GM19351 (cell line): ENCODE data around the gene SLC30A4.
"Not testable (repeated sequence)": the region's sequence is repeated elsewhere in the genome, so short reads cannot be mapped to it uniquely, and the experiment has no call there.

Experiments used
- ATAC-seq: cut with Tn5 transposase; IDR thresholded peaks from one replicate; pipeline ENCODE4 v1.9.1; 2021; ENCODE audit warnings: mild to moderate bottlenecking, moderate library complexity; ENCODE audit not compliant: unreplicated experiment

The SLC30A4 gene, protein sequence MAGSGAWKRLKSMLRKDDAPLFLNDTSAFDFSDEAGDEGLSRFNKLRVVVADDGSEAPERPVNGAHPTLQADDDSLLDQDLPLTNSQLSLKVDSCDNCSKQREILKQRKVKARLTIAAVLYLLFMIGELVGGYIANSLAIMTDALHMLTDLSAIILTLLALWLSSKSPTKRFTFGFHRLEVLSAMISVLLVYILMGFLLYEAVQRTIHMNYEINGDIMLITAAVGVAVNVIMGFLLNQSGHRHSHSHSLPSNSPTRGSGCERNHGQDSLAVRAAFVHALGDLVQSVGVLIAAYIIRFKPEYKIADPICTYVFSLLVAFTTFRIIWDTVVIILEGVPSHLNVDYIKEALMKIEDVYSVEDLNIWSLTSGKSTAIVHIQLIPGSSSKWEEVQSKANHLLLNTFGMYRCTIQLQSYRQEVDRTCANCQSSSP

DNA sequence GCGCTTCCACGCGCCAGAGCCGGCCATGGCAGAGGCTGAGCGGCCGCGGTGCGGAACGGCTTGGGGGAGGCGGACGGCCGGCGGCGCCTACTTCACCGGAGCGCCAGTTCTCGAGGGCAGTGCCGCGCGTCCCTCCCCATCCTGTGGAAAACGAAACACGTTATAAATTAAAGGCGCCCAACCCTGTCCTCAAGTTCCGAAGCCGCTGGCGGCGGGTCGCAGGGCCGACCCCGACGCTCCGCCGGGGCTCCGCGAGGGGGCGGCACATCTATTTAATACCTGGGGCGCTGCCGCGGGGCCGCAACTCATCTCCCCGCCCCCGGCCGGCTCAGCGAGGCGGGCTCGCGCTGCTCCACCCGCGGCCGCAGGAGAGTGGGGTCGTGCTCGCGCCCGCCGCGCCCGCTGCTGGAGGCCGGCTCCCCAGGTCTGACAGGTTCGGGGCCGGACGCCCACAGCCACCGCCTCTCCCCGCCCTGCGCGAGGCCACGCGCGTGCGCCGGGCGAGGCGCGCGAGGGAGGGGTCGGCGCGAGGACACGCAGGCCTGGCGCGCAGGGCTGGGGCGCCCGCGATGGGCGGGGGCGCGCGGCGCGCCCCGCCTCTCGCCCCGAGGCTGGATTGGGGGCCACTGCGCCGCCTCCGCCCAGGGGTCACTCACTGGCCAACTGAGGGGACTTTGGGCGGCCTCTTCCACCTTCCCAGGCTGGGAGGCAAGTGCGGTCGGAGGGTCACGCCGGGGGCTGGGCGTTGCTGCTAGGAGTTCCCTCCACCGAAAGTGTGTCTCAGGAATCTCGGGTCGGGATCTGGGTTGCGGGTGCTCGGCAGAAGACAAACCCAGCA is at the start of gene SLC30A4:
Gene SLC30A4 (minus strand): TSS at position 428 of the 838 bp plus-strand sequence. CDS start 401 bp downstream, at position 27.
- peak; percentile 84 for ATAC-seq

DNA sequence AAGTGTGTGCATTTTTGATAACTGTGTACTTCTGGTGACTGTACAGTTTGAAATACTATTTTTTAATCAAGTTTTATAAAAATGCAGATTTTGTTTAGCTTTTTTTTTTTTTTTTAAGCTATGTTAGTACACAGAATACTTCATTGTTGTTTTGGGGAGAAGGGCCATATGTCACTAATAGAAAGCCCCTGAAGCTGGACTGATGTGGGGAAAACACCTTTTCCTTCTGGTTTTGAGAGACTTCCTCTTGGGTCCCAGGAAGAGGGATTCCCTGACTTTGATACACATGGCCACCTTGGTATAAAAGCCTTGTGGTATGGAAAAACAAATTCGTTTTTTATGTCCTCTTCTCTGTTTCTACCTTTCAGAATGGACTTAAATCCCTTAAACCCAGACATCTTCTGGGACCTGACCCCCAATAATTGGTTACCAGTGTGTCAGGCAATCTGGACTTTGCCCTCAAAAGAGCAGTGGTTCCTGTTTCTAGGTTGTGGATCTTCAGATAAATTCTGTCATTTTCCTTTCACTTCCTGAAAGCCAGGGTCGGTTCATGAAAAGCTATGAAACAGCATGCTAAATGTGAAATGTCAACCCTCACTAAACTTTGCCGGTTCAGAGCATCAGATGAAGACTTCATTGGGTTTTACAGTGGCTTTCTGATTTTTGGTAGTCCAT is 33.5 kb upstream of the SLC30A4 start:
- ATAC-seq = no peak

DNA sequence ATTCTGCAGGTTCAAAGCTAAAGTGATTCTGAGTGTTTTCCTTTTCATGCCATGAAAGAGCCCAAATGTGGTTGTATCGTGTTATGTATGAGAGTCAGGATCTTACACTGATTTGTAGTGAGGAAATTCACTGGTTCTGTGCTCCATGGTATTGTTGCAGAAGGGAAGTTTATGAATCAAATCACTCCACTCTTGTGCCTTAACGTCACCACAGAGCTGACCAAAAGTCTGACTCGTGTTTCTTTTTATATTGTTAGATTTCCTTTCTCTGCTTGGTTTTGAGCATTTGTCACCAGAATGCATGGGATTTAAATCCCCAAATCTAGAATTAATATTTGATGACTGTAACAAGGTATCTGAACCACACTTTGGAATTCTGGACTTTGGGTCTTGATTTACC is 29.1 kb upstream of the SLC30A4 start:
- ATAC-seq = no peak

DNA sequence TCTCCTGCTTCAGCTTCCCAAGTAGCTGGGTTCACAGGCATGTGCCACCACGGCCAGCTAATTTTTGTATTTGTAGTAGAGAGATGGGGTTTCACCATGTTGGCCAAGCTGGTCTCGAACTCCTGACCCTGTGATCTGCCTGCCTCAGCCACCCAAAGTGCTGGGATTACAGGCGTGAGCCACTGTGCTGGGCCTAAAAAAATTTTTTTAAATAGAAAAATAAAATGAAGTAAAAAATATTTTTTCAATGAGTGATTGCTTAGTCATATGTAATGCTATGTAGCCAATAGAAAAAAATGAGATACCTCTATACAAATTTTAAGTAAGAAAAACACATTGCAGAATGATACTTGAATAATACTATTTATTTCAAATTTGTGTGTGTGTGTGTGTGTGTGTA is 27.9 kb upstream of the SLC30A4 start:
- ATAC-seq = no peak

DNA sequence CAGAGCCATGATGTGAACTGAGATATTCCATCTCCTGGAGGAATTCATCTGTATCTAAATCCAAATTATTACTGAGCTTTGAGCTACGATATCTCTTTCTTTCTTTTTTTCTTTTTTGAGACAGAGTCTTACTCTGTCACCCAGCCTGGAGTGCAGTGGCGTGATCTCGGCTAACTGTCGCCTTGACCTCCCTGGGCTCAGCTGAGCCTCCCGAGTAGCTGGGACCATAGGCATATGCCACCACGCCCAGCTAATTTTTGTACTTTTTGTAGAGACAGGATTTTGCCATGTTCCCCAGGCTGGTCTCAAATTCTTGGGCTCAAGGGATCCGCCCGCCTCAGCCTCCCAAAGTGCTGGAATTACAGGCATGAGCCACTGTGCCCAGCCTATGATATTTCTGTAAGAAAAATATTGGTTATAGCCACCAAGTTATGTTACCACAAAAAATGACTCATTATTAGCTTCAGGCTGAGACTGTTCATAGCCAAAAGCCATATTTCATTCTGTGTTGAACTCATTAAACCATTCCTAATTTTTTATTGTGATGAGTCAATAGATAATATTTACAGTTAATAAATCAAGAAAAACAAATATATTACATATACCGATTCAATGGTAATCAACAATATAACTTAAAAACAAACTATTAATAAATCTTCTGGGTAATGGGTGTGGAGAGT is 27.1 kb upstream of the SLC30A4 start:
- no peak for ATAC-seq

DNA sequence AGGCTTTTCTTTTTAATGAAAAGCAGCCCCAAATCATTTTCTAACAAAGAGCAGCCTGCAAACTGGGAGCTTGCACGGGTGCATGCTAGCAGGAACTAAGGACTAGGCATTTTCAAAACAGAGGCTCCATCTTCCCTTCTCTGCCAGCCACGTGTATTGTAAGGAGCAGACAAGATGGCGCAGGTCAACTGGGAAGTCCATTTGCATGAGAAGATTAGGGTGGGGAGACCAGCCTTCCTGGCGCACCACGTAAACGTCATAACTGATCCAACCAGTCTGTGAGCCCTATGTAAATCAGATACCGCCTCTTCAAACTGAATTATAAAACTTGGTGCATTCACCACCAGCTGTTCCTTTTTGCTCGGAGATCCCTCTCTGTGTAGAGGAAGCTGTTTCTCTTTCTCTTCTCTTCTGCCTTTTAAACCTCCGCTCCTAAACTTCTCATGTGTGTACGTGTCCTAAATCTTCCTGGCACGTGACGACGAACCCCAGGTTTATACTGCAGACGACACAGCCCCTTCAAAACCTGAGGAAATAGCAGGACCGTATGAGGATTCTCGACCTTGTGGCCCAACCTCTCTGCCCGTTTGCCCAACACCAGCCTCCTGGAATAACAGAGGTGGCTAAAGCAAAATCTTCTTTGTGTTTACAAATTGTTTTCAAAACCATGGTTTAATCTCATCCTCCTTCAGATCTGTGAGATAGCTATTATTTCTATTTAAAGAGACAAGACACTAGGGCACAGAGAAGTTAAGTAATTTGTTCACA is 26.4 kb upstream of the SLC30A4 start:
- ATAC-seq = no peak

DNA sequence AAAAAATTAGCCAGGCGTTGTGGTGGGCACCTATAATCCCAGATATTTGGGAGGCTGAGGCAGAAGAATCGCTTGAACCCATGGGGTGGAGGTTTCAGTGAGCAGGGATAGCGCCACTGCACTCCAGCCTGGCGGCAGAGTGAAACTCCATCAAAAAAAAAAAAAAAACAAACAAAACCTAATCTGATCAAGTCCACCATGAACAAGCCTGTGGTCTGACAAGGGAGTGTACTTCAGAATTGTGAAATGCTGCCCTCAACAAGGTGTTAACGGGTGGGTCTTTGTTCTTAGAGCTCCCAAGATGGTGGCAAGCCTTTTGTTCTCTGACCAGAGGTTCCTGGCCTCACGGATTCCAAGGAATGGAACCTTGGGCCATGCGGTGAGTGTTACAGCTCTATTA is 24.2 kb upstream of the SLC30A4 start:
- no peak for ATAC-seq

DNA sequence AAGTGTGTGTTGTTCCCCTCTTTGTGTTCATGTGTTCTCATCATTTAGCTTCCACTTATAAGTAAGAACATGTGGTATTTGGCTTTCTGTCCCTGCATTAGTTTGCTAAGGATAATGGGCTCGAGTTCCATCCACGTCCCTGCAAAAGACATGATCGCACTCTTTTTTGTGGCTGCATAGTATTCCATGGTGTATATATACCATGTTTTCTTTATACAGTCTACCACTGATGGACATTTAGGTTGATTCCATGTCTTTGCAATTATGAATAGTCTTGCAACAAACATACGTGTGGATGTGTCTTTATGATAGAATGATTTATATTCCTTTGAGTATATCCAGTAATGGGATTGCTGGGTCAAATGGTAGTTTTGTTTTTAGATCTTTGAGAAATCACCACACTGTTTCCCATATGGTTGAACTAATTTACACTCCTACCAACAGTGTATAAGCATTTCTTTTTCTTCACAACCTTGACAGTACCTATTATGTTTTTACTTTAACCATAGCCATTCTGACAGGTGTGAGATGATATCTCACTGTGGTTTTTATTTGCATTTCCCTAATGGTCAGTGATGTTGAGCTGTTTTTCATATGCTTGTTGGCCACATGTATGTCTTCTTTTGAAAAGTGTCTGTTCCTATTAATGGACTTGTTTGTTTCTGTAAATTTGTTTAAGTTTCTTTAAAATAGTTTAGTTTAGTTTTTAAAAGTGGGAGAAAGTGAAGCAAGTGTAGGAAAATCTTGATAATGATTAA is 21.9 kb upstream of the SLC30A4 start:
- peak; percentile 55 for ATAC-seq

DNA sequence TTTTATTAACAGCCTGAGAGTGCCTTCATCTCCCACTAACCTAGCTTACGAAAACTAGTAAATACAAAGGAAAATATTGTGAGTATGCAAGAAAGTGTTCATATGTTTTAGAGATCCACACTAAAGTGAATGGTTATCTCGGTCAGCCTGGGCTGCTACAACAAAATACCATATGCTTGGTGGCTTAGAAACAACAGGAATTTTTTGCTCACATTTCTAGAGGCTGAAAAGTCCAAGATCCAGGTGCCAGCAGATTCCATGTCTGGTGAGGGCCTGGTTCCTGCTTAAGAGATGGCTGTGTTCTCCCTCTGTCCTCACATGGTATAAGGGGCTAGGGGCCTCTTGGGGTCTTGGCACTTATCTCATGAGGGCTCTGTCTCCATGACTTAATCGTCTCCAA is 20.5 kb upstream of the SLC30A4 start:
- no peak for ATAC-seq

DNA sequence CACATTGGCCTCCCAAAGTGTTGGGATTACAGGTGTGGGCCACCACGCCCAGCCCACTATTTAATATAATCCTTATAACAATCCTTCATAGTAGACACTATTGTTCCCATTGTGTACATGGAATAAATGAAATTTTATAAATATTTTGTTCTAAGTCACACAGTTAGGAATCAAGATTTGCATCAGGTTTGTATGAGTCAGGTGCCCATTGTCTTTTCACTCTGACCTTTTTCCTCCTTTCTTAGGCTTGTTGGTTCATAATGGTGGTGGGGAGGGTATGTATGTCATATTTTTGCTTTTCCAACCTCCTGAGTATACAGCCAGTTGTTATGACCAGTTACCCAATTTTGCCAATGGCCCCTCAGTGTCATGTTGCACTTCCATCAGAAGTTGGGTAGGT is 18.0 kb upstream of the SLC30A4 start:
- ATAC-seq = no peak

DNA sequence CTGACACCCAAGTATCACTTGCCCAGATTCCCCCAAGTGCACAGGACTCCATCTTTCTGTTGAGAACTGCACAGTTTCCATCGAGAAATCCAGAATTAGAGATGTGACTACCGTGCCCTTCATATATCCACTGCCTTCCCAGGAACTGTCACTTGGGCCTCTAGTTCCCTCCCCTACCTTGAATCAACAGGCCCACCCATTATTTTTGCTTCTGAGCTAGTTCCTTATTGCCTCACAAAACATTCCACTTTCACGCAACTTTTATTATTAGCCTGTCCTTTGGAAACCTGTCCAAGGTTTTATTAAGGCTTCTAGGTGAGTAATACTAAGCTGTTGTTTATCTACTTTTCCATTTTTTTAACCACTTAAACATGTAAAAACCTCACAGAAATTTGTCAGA is 17.1 kb upstream of the SLC30A4 start:
- no peak for ATAC-seq

DNA sequence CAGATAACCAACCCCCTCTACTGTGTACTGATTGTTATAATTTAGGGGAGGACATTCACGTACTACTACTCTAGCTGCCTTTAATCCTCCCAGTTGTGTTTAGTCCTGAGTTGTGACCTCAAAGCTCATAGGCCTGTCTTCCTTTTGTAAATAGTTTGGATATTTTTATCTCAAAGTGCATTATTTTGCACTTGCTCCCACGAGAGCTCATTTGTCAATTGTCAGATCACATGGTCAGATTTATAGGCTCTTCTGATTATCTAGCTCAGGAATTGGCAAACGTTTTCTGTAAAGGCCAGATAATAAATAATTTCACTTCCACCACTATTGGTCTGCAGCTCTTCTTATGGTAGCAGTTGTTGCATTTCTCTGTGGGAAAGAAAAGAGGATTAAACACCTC is 14.4 kb upstream of the SLC30A4 start:
- ATAC-seq = no peak

DNA sequence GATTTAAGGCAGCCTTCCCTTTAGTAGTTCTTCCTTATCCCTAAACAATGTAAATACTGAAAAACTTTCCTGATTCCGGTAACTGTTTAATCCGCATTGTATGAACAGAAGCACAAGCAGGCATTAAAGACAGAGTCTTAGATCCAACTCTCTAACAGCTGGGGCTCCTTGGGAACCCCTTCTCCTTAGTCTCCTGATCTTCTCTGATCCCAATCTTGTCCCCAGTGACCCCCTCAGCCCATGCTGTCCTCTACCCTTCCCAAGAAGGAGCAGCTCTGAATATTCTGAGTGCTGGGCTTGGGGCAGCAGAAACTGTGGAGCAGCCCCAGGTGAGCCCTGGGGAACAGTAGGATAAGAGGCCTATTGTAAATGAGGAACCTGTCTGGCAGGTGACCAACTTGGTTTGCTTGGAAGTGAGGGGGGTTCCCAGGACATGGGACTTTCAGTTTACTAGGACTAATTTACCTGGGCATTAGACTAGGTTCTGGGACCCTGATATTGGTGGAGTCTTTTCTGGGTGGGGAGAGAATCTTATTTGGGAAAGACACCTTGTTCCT is 13.0 kb upstream of the SLC30A4 start:
- no peak for ATAC-seq

DNA sequence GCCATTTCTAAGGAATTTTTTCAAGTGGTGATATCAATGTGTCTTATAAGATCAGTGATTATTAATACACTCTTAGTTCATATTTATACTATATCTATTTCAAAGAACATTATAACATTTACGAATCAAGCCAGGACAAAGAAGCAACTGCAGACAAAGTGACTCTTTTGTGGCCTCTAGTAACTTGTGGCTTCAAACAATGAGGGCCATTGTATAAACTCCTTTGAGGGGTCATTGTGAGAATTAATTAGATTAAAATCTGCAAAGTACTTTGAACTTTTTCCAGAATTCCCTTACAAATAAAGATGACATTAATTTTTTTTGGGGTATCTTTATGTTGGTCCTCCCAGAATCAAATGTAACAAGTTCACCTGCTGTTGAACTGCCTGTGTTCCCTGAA is 12.3 kb upstream of the SLC30A4 start:
- ATAC-seq = no peak

DNA sequence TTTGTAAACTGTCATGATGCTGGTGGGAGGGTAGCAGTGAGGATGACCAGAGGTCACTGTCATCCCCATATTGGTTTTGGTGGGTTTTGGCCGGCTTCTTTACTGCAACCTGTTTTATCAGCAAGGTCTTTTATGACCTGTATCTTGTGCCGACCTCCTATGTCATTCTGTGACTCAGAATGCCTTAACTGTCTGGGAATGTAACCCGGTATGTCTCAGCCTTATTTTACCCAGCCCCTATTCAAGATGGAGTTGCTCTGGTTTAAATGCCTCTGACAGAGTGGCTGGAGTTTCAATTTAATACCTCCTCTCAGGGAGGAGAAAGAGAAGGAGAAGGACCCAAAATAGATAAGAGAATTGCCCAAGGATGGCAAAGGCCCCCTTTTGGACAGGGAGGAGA is 10.3 kb upstream of the SLC30A4 start:
- ATAC-seq = not testable (repeated sequence)

DNA sequence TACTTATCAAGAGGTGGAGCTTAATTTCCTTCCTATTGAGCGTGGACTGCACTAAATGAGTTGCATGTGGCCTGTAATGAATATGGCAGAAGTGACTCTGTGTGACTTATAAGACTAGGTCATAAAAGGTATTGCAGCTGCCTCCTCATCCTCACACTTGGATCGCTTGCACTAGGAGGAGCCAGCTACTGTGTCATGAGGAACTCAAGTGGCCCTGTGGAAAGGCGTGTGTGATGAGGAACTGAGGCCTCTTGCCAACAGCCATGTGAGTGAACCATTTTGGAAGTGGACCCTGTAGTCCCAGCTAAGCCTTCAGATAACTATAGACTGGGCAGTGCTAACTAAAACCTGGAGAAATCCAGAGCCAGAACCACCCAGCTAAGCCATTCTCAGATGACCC is 7.1 kb upstream of the SLC30A4 start:
- no peak for ATAC-seq

DNA sequence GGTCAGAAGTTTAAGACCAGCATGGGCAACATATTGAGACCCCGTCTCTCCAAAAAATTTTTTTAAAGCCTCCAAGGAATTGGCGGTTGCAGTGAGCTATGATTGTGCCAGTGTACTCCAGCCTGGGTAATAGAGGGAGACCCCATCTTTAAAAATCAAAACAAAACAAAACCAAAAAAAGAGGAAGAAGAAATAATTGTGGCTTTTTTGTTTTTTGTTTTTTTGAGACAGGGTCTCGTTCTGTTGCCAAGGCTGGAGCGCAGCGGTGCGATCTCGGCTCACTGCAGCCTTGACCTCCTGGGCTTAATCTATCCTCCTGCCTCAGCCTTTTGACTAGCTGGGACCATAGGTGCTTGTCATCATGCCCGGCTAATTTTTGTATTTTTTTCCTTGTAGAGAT is 4.5 kb upstream of the SLC30A4 start:
- no peak for ATAC-seq

DNA sequence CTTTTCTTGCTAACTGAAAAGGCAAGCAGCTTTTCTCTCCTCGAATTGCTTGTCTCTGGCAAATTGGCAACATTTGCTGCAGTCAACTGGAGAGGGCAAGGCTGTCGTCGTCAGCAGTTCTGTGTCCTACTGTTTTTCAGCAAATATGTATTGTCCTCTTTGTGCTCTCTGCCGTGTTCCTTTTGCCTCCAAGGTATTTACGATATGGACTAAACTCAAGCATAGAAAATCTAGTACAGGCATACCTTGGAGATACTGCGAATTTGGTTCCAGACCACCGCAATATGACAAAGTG is 558 bp upstream of the SLC30A4 start:
- no peak for ATAC-seq

DNA sequence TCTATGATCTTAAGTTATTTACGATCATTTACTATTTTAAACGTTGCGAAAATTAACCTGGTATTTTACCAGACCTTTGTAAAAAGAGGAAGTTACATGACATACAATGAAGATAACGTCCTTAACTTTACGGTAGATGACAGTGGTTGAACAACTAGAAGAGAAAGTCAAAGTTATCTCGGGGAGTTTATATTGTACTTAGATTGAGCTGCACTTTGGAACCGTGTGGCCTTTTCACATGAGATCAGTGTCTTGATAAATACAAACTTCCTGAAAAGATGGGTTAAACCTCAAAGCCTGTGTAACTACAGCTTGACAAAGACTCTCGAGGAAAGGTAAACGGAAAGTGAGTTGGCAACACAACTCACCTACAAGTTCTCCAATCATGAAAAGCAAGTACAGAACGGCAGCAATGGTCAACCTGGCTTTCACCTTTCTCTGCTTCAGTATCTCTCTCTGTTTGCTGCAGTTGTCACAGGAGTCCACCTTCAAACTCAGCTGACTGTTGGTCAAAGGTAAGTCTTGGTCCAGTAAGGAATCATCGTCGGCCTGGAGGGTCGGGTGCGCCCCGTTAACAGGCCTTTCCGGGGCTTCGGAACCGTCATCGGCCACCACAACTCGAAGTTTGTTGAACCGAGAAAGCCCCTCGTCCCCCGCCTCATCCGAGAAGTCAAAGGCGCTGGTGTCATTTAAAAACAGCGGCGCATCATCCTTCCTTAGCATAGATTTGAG is 793 bp downstream of the SLC30A4 start:
- peak; percentile 22 for ATAC-seq
